ENCODE results near the gene ZSWIM6. TPM values are rescaled to one million over a fixed set of nuclear protein-coding genes. Genes with fewer than 3 reads are reported as not detected.

The ZSWIM6 gene
- total and polyA plus RNA-seq, 2 experiments from 2014 or later: 9.0 to 12.7 TPM

- Histone ChIP-seq H3K9me3 (ENCODE audit: low read depth) (no peaks in the 10 kb centered on the region), H3K27me3 (no peaks in the 10 kb centered on the region), H3K9me2 (replicated peaks; ENCODE audit: insufficient read depth) (no peaks in the 10 kb centered on the region), H3K27ac (no peak overlapping the region), H3K4me3 (no peak overlapping the region), H3K4me2 (no peak overlapping the region), H3K4me1 (ENCODE audit: insufficient read depth) (no peaks in the 10 kb centered on the region), H3K79me2 (no peaks in the 10 kb centered on the region), H3K36me3 (replicated peaks; ENCODE audit: insufficient read depth, low read depth) (no peaks in the 10 kb centered on the region), H2AFZ (no peak overlapping the region), H4K20me1 (ENCODE audit: insufficient read depth, poor library complexity, severe bottlenecking) (no peaks in the 10 kb centered on the region)
- 96% methylated on average over 4 of the region's 4 CpGs for WGBS (ENCODE audit: low lambda C conversion rate, missing lambda C conversion rate)
- TF ChIP-seq EZH2phosphoT487 (IDR thresholded peaks at IDR 0.05; ENCODE audit: low read depth, severe bottlenecking, unreplicated experiment) (no peak), CTCF (IDR thresholded peaks at IDR 0.05; ENCODE audit: poor library complexity) (no peak), EZH2 (IDR thresholded peaks at IDR 0.05; ENCODE audit: borderline replicate concordance) (no peak)
- no peak for DNase-seq (ENCODE audit: low spot score)
These were observed 259.8 kb downstream of the ZSWIM6 start for GRCh38 chr5:61591859-61592258.

GRCh38 chr5:61595426-61595825 is 263.4 kb downstream of the ZSWIM6 start:
- Histone ChIP-seq H3K9me2 (replicated peaks; ENCODE audit: insufficient read depth) (no peaks in the 10 kb centered on the region), H4K20me1 (ENCODE audit: insufficient read depth, poor library complexity, severe bottlenecking) (no peaks in the 10 kb centered on the region), H3K27me3 (no peaks in the 10 kb centered on the region), H3K4me1 (ENCODE audit: insufficient read depth) (peaks cover 5% of the 10 kb centered on the region), H3K9me3 (ENCODE audit: low read depth) (no peaks in the 10 kb centered on the region), H3K4me2 (no peak overlapping the region), H3K79me2 (no peaks in the 10 kb centered on the region), H3K36me3 (replicated peaks; ENCODE audit: insufficient read depth, low read depth) (no peaks in the 10 kb centered on the region), H3K4me3 (no peak overlapping the region), H3K27ac (no peak overlapping the region), H2AFZ (no peak overlapping the region)
- TF ChIP-seq EZH2phosphoT487 (IDR thresholded peaks at IDR 0.05; ENCODE audit: low read depth, severe bottlenecking, unreplicated experiment) (no peak), EZH2 (IDR thresholded peaks at IDR 0.05; ENCODE audit: borderline replicate concordance) (no peak), CTCF (IDR thresholded peaks at IDR 0.05; ENCODE audit: poor library complexity) (no peak)
- no peak for DNase-seq (ENCODE audit: low spot score)

Other genes with a start within 250 kb of the ZSWIM6 start
- 50.4 and 55.0 TPM in 2 replicates for gene SMIM15, start 169.8 kb upstream of the ZSWIM6 start, total RNA-seq
- gene SMIM15, start 169.8 kb upstream of the ZSWIM6 start, polyA plus RNA-seq: 50.4 and 65.8 TPM in 2 replicates